NCI-H82 (cell line): ENCODE results near the gene C1QTNF6.
"Not testable (repeated sequence)": the region's sequence is repeated elsewhere in the genome, so short reads cannot be mapped to it uniquely, and the experiment has no call there.

Source experiments
- DNase-seq: peaks from one replicate; lab custom pipeline; 2025; lab: John Stamatoyannopoulos, UW

Gene C1QTNF6

GRCh38 chr22:37206841-37207821, 19.1 kb upstream of the C1QTNF6 start:
- DNase-seq = no peak

DNA sequence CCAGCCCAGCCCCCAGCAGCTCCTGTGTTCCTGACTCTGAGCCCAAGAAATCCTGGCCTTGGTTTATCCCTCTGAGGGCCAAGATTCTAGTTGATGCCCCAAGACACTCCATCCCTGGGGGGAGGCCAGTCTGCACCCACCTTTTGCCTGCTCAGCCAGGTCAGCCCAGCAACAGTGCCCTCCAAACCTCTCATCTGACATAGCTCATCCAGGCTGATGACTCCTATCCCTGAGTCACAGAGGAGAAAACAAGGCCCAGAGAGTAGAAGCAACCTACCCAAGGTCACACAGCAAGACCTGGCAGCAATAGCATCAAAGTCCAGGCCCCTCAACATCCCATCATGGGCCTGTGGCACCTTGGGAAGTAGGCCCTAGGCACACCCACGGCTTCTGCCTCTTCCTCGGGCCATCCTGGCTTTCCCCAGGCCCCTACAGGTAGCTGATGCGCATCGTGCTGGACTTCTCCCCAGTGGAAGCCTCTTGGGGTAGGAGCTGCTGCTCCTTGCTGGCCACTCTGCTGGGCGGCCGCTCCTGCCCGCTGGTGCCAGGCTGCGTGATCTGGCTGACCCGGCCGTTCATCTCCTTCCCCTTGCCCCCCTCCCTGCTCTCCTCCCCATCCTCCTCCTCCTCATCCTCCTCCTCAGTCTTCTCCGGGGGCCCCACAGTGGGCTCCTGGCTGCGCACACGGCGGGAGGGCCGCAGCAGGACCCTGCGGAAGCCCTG, 18.2 kb upstream of the C1QTNF6 start:
- DNase-seq = no peak

- DNase-seq = no peak
These were observed 17.0 kb upstream of the C1QTNF6 start for GRCh38 chr22:37205046-37205445.

DNA sequence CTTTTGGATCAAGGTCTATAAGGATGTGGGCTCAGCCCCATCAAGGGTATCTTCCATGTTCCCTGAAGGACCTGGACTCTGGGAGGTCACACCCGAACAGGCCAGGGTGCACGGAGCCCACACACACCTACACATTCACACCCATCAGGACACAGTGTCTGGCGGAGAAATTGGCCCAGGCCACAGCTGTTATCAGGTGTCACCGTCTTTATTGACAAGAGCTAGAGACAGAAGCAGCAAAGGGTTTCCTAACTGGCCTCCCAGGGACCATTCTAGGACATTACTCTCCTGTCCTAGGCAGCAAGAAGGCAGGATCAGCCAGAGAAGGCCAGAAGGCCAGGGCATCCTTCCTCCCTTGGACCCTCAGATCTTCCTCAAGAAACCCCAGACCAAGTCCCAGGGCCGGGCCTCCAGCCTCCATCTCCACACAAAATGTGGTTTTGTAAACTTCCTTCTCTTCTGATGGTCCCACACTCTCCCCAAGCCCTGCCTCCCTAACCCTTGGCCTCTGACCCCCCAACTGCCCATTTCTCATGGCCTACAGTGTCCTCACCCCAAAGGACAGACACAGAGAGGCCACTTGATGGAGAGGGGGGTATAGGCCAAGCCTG, 16.1 kb upstream of the C1QTNF6 start:
- no peak for DNase-seq

- no peak for DNase-seq
These were observed 15.5 kb upstream of the C1QTNF6 start for GRCh38 chr22:37203354-37204044.

DNA sequence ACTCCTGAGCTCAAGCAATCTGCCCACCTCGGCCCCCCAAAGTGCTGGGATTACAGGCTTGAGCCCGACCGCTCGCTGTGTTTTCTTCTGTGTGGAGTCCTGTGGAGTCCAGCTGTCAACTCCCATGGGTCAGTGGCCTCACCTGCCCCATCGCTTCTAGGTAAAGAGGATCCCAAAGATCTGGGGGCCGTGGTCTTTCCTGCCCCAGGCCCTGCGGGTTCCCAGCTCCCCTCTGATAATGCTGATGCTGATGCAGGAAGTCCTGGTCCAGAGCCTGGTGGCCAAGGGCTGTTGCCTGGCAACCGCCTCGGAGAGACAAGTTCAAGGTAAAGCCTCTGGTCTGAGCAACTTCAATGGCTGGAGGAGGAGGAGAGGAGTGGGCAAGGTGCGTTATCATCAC, 14.7 kb upstream of the C1QTNF6 start:
- no peak for DNase-seq

- no peak for DNase-seq
These were observed 14.0 kb upstream of the C1QTNF6 start for GRCh38 chr22:37202001-37202555.

DNA sequence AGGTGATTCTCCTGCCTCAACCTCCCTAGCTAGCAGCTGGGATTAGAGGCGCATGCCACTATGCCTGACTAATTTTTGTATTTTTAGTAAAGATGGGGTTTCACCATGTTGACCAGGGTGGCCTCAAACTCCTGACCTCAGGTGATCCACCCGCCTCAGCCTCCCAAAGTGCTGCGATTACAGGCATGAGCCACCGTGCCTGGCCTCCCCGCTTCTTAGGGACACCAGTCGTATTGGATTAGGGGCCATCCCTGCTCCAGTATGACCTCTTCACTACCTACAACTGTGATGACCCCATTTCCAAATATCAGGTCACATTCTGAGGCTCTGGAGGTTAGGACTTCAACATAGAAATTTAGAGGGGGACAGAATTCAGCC, 13.4 kb upstream of the C1QTNF6 start:
- DNase-seq = not testable (repeated sequence)

DNA sequence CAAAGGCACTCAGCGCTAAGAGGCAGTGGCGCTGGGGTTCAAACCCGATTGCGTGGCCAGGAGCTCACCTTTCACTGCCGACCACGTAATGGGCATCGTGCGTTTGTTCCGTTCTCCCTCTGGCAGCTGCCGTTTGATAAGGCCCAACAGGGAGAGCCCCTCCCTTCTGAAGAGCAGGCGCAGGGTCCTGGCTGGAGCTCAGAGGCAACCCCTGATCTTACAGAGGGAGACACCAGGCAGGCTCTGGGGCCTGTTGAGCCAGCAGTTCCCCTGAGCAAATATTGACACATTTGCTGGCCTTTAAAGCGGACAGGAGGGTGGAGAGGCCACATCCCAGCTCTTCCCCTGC, 11.7 kb upstream of the C1QTNF6 start:
- no peak for DNase-seq

GRCh38 chr22:37199103-37199759, 11.2 kb upstream of the C1QTNF6 start:
- peak; percentile 97 for DNase-seq

GRCh38 chr22:37198258-37199102, 10.4 kb upstream of the C1QTNF6 start:
- DNase-seq = peak; percentile 72

DNA sequence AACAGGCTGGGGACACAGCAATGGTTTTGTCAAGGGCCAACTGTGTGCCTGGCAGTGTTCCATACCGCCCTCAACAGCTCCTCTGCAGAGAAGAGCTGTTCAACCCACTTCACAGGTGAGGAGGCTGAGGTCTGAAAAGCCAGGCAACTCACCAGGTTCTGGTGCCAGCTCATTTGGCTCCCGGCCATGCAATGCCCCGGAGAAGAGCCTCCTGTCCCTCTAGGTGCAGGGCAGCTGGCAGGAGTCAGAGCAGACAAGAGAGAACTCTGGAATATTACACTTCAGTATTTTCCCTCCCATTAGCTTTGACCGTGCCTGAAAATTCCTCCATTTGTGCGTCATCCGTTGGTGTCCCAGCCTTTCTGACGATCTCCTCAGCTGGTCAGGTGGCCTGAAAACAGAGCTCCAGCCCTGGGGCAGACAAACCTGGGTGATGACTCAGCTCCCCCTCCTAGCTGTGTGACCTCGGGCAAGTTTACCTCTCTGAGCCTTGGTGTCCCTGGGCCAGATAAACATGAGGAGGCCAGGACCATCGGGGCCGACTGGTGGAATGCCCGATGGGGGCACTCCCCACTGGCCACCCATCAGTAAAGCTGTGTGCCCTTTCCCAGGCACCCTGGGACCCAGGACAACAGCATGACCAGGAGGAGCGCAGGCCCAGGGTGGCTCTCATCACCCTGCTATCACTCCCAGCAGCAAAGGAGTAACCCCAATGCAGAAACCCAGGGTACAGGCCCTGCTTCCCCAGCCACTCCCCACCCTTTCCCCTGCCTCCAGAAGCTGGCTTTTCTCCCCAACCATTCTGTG, 9.6 kb upstream of the C1QTNF6 start:
- no peak for DNase-seq

DNA sequence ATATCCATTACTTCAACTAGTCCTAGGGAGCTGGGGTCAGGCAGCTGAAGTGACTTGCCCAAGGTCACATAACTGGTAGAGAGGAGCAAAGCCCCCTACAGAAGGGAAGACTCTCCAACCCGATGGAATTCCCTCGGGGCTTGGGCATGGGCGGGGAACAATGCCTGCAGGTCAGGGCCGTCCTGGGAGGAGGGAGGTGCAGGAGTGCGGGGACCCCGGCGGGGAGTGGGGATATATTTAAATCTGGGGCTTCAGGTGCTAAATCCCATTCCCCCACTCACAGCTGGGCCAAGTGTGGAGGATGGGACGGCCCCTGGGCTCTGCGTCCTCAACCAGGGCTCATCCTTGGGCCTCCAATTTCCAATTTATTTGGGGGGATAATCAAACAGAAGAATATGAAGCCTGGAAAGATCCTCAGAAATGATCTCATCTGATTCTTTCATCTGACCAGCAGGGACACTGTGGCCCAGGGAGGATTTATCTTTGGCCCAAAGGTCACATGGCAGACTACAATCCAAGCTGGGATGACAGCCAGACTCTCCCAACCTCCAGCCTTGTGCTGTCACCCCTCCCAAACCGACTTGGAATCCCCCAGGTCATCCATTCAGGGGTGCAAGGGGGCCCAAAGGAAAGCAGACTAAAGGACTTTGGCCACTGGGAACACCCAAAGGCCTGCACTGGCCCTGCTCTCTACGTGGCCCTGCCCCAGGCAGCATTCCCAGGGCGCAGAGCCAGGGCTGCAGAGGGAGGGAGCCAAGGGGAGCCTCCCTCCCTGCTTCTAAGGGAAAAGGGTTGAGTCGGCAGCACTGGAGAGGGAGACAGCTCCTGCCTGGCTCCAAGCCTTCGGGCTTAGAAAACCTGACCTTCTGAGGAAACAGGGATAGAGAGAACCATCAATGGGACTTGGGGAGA, 8.7 kb upstream of the C1QTNF6 start:
- DNase-seq = no peak

GRCh38 chr22:37195921-37196320, 7.9 kb upstream of the C1QTNF6 start:
- no peak for DNase-seq

DNA sequence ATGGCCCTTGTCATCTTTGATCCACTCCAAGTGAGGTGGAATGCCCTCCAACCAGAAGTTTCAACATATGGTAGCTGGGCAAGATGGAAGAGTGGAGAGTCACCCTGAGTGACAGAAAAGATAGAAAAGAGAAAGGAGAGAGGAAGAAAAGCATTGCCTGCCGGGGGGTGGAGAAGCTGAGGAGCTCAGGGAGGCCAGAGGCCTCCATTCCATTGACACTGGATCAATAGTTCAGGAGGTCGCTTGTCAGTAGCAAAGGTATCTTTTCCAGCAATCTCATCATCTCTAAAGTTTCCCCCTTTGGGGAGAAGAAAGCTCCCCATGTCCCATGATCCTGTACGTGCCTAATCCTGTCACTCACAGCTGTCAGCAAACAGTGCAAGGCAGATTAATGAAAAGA, 6.7 kb upstream of the C1QTNF6 start:
- DNase-seq = peak; percentile 56

DNA sequence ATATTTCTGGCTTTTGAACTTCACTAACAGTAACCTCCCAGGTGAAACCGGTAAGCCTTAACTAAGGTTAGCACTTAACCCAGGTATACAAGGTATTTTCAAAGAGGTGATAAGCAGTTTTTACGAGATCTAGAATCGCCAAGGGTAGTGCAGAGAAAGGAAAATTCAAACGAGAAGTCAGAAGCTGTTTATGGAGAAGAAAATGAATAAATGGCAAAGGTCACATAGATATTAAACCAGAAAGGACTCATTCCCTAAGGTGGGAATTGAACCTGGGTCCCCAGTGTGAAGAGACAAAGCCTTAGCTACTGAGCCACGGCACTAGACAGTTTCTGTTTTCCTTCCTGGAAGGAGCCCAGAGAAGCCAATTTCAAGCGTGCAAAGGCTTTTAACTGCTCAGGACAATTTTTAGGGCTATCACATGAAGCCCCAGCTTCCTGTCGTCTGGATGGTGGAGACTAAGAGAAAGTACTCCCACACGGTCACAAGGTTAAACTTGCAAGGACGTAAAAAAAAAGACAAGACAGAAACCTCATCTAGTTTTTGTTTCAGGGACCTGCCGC, 5.7 kb upstream of the C1QTNF6 start:
- DNase-seq = no peak

- DNase-seq = no peak
These were observed 4.7 kb upstream of the C1QTNF6 start for GRCh38 chr22:37192741-37193140.

GRCh38 chr22:37192204-37192603, 4.2 kb upstream of the C1QTNF6 start:
- no peak for DNase-seq
